Measurements from ENCODE around the gene SLC9A8.

SLC9A8 gene

DNA sequence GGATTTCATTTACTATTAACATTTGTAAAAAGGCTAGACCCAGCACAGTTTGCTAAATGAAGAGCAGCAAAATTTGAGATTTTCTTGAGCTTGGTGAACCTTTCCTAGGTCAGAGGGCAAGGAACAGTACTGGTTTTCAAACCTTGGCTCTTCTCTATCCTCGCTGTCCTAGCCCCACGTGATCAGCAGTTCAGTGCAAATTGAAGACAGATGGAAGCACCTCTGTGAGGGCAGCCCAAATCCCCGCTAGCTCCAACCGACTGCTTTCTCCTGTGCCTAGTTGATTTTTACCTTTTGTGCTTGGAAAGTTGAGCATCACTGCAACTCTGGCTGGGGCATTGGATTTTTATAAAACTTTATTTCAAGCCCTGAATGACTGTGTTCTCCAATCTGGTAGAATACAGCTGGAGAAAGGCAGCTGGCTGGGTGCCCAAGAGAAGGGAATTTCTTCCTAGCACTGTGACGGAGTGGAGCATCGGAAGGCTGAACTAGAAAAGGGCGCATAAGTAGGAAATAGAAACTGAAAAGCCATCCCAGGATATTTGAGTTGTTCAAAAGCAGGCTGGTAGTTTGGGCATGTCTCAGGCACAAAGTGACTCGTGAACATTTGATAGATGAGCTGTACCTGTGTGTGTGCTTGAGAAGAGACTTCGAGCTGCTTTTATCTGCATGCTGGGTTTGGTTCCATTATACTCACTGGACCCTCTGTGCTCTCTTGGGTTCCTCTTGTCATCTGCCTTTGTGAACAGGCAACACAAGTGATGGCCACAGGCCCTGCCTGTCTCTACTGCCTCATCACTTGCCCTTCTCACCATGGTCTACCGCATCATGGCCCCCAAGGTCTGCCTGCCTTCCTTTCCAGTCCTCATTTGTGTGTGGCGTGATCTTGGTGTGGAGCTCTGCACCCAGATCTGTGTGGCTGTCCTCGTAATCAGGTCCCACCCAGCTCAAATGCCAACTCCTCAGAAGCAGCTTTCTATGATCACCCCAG is 125.8 kb downstream of the SLC9A8 start:
- in situ Hi-C loops (cut with MboI; ENCODE audit: low sequenced_read_pairs), result no loop called here

DNA sequence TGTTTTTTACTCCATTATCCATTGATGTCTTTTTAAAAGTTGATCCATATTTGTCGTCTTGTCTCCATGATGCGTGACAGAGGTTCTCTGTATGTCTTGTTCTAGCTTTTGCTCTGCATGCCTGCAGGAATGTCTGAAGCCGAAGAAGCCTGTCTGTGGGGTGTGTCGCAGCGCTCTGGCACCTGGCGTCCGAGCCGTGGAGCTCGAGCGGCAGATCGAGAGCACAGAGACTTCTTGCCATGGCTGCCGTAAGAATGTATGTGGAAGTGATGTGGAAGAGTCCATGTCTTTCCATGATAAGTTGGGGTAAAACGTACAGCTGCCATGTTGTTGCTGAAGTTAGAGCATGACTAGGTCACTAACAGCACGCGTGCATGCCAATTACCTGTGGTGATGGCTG is 128.8 kb downstream of the SLC9A8 start:
- in situ Hi-C loops (cut with MboI; ENCODE audit: low sequenced_read_pairs), result no loop called here
